Neutrophil (primary cell): ENCODE results near the gene SNPH.

Experiments used
- H3K27ac ChIP-seq: fragments of 200-600 bp; sonication (generic); 2 replicates; pipeline ENCODE4 v1.5.1; 2016; ENCODE audit warnings: mild to moderate bottlenecking, moderate library complexity
- H3K27me3 ChIP-seq: fragments of 200-600 bp; sonication (generic); 2 replicates; pipeline ENCODE4 v1.6.0; 2016; ENCODE audit warnings: mild to moderate bottlenecking
- H3K36me3 ChIP-seq: fragments of 200-600 bp; sonication (generic); 2 replicates; pipeline ENCODE4 v1.5.1; 2017
- H3K4me1 ChIP-seq, 2 experiments: fragments of 200-600 bp in 1 of 2; sonication (generic) in 1 of 2; 1 replicate in 1 of 2; 2 replicates in 1 of 2; pipeline versions ENCODE4 v1.5.1 to v1.6.1; 2013 to 2016; ENCODE audit warnings: low read depth in 1 of 2, low read length in 1 of 2, mild to moderate bottlenecking in 1 of 2, moderate library complexity in 1 of 2; ENCODE audit not compliant: control insufficient read depth in 1 of 2, insufficient read depth in 1 of 2
- H3K4me3 ChIP-seq, 2 experiments: fragments of 200-600 bp in 1 of 2; sonication (generic) in 1 of 2; 1 replicate in 1 of 2; 2 replicates in 1 of 2; pipeline ENCODE4 v1.5.1; 2013 to 2016; ENCODE audit warnings: low read depth in 1 of 2, low read length in 1 of 2, mild to moderate bottlenecking in 1 of 2, moderate library complexity in 1 of 2
- H3K9me3 ChIP-seq: fragments of 200-600 bp; sonication (generic); 2 replicates; pipeline ENCODE4 v1.5.1; 2016
- CTCF ChIP-seq: fragments of 200-600 bp; sonication (generic); IDR thresholded peaks from 2 replicates; pipeline ENCODE4 v1.5.1; 2016; ENCODE audit warnings: antibody characterized with exemption

The SNPH gene

GRCh38 chr20:1315804-1316203 lies 49.7 kb downstream of the SNPH start:
- H3K27ac ChIP-seq = no peak overlapping the region
- H3K27me3 ChIP-seq = no peaks in the 10 kb centered on the region
- no peak overlapping the region for H3K4me3 ChIP-seq
- no peaks in the 10 kb centered on the region for H3K9me3 ChIP-seq
- H3K36me3 ChIP-seq = no peaks in the 10 kb centered on the region
- H3K4me1 ChIP-seq = peaks cover 6 to 7% of the 10 kb centered on the region in 2 experiments
- TF ChIP-seq CTCF = no peak

- Histone ChIP-seq H3K4me1 (peaks cover 8 to 10% of the 10 kb centered on the region in 2 experiments), H3K9me3 (no peaks in the 10 kb centered on the region), H3K4me3 (no peak overlapping the region), H3K27me3 (no peaks in the 10 kb centered on the region), H3K36me3 (no peaks in the 10 kb centered on the region), H3K27ac (no peak overlapping the region)
- no peak for TF ChIP-seq CTCF
These were observed 51.6 kb downstream of the SNPH start for GRCh38 chr20:1317545-1318255.

GRCh38 chr20:1319051-1319450 lies 53.0 kb downstream of the SNPH start:
- H3K36me3 ChIP-seq = no peaks in the 10 kb centered on the region
- no peaks in the 10 kb centered on the region for H3K9me3 ChIP-seq
- no peak for TF ChIP-seq CTCF
- no peak overlapping the region for H3K4me3 ChIP-seq
- H3K27me3 ChIP-seq = no peaks in the 10 kb centered on the region
- no peak overlapping the region for H3K27ac ChIP-seq
- H3K4me1 ChIP-seq = peaks cover 13 to 15% of the 10 kb centered on the region in 2 experiments

- TF ChIP-seq CTCF = no peak
- H3K27ac ChIP-seq = no peak overlapping the region
- H3K4me1 ChIP-seq = peaks cover 17 to 19% of the 10 kb centered on the region in 2 experiments
- no peaks in the 10 kb centered on the region for H3K36me3 ChIP-seq
- H3K4me3 ChIP-seq = no peak overlapping the region
- H3K9me3 ChIP-seq = no peaks in the 10 kb centered on the region
- no peaks in the 10 kb centered on the region for H3K27me3 ChIP-seq
These were observed 53.4 kb downstream of the SNPH start for GRCh38 chr20:1319462-1319861.

GRCh38 chr20:1320016-1320415 lies 53.9 kb downstream of the SNPH start:
- Histone ChIP-seq H3K9me3 (no peaks in the 10 kb centered on the region), H3K27ac (no peak overlapping the region), H3K4me1 (peaks cover 23 to 25% of the 10 kb centered on the region in 2 experiments), H3K4me3 (no peak overlapping the region), H3K36me3 (no peaks in the 10 kb centered on the region), H3K27me3 (no peaks in the 10 kb centered on the region)
- no peak for TF ChIP-seq CTCF
